CD4-positive, alpha-beta T cell treated with Interleukin-17A for 1 hour (primary cell): Measurements from ENCODE around the gene DIPK1B.

Experiments used
- DNase-seq: peaks from one replicate; pipeline ENCODE4 v3.0.0-alpha.2; 2020

The DIPK1B gene

GRCh38 chr9:136673088-136673974 is 39.0 kb upstream of the DIPK1B start:
- no peak for DNase-seq

GRCh38 chr9:136673975-136674785 is 38.2 kb upstream of the DIPK1B start:
- no peak for DNase-seq

GRCh38 chr9:136674786-136675349 is 37.5 kb upstream of the DIPK1B start:
- no peak for DNase-seq

GRCh38 chr9:136675477-136676296 is 36.7 kb upstream of the DIPK1B start:
- DNase-seq: no peak

- no peak for DNase-seq
Measured at GRCh38 chr9:136676297-136676794, 36.0 kb upstream of the DIPK1B start.

GRCh38 chr9:136676920-136677686 is 35.3 kb upstream of the DIPK1B start:
- no peak for DNase-seq

GRCh38 chr9:136678034-136678433 is 34.3 kb upstream of the DIPK1B start:
- no peak for DNase-seq

GRCh38 chr9:136678624-136679023 is 33.7 kb upstream of the DIPK1B start:
- no peak for DNase-seq

- no peak for DNase-seq
Measured at GRCh38 chr9:136679431-136679941, 32.9 kb upstream of the DIPK1B start.

GRCh38 chr9:136681029-136681428 is 31.3 kb upstream of the DIPK1B start:
- no peak for DNase-seq

- no peak for DNase-seq
Measured at GRCh38 chr9:136681945-136682699, 30.2 kb upstream of the DIPK1B start.

- DNase-seq: no peak
Measured at GRCh38 chr9:136682710-136683109, 29.7 kb upstream of the DIPK1B start.

GRCh38 chr9:136683173-136683745 is 29.1 kb upstream of the DIPK1B start:
- no peak for DNase-seq

- DNase-seq: no peak
Measured at GRCh38 chr9:136683755-136684154, 28.6 kb upstream of the DIPK1B start.

- no peak for DNase-seq
Measured at GRCh38 chr9:136684339-136684738, 28.0 kb upstream of the DIPK1B start.

- no peak for DNase-seq
Measured at GRCh38 chr9:136684799-136685198, 27.6 kb upstream of the DIPK1B start.

- DNase-seq: no peak
Measured at GRCh38 chr9:136685216-136685615, 27.2 kb upstream of the DIPK1B start.

GRCh38 chr9:136685790-136686533 is 26.4 kb upstream of the DIPK1B start:
- DNase-seq: no peak

- DNase-seq: no peak
Measured at GRCh38 chr9:136686534-136686793, 25.9 kb upstream of the DIPK1B start.
